ENCODE results near the gene BOC. TPM values are rescaled to one million over a fixed set of nuclear protein-coding genes. Genes with fewer than 3 reads are reported as not detected.

The BOC gene
- total and polyA plus RNA-seq, 2 experiments from 2014 or later, result 17.9 to 28.2 TPM

- TF ChIP-seq EZH2phosphoT487 (IDR thresholded peaks at IDR 0.05; ENCODE audit: low read depth, severe bottlenecking, unreplicated experiment) (no peak), EZH2 (IDR thresholded peaks at IDR 0.05; ENCODE audit: borderline replicate concordance) (no peak), CTCF (IDR thresholded peaks at IDR 0.05; ENCODE audit: poor library complexity) (no peak)
- Histone ChIP-seq H3K4me2 (no peak overlapping the region), H3K9me2 (replicated peaks; ENCODE audit: insufficient read depth) (no peaks in the 10 kb centered on the region), H3K27me3 (no peaks in the 10 kb centered on the region), H3K36me3 (replicated peaks; ENCODE audit: insufficient read depth, low read depth) (no peaks in the 10 kb centered on the region), H3K27ac (no peak overlapping the region), H3K79me2 (no peaks in the 10 kb centered on the region), H4K20me1 (ENCODE audit: insufficient read depth, poor library complexity, severe bottlenecking) (no peaks in the 10 kb centered on the region), H3K4me3 (no peak overlapping the region), H3K4me1 (ENCODE audit: insufficient read depth) (no peaks in the 10 kb centered on the region), H3K9me3 (ENCODE audit: low read depth) (no peaks in the 10 kb centered on the region), H2AFZ (no peak overlapping the region)
- WGBS (ENCODE audit: low lambda C conversion rate, missing lambda C conversion rate), result 66% methylated on average over 7 of the region's 7 CpGs
- DNase-seq (ENCODE audit: low spot score), result no peak
Observed at GRCh38 chr3:113304856-113305540, 93.6 kb downstream of the BOC start.

- 82% methylated on average over 1 of the region's 1 CpG for WGBS (ENCODE audit: low lambda C conversion rate, missing lambda C conversion rate)
Observed at GRCh38 chr3:113310960-113311359, 99.6 kb downstream of the BOC start.

GRCh38 chr3:113312416-113312815 lies 101.1 kb downstream of the BOC start:
- Histone ChIP-seq H3K4me3 (no peak overlapping the region), H3K27me3 (no peaks in the 10 kb centered on the region), H2AFZ (no peak overlapping the region), H3K27ac (no peak overlapping the region), H3K9me3 (ENCODE audit: low read depth) (peaks cover 15% of the 10 kb centered on the region), H3K36me3 (replicated peaks; ENCODE audit: insufficient read depth, low read depth) (no peaks in the 10 kb centered on the region), H3K9me2 (replicated peaks; ENCODE audit: insufficient read depth) (no peaks in the 10 kb centered on the region), H3K79me2 (no peaks in the 10 kb centered on the region), H4K20me1 (ENCODE audit: insufficient read depth, poor library complexity, severe bottlenecking) (no peaks in the 10 kb centered on the region), H3K4me2 (no peak overlapping the region), H3K4me1 (ENCODE audit: insufficient read depth) (no peaks in the 10 kb centered on the region)
- DNase-seq (ENCODE audit: low spot score), result no peak
- no peak for TF ChIP-seq EZH2 (IDR thresholded peaks at IDR 0.05; ENCODE audit: borderline replicate concordance)
- no peak for TF ChIP-seq EZH2phosphoT487 (IDR thresholded peaks at IDR 0.05; ENCODE audit: low read depth, severe bottlenecking, unreplicated experiment)
- TF ChIP-seq CTCF (IDR thresholded peaks at IDR 0.05; ENCODE audit: poor library complexity), result no peak
- 86% methylated on average over 3 of the region's 3 CpGs for WGBS (ENCODE audit: low lambda C conversion rate, missing lambda C conversion rate)

More at GRCh38 chr3:113310960-113311359, 99.6 kb downstream of the BOC start:
- H3K27ac ChIP-seq, result no peak overlapping the region
- H2AFZ ChIP-seq, result no peak overlapping the region
- no peak overlapping the region for H3K4me3 ChIP-seq
- H3K4me2 ChIP-seq, result no peak overlapping the region
- H4K20me1 ChIP-seq (ENCODE audit: insufficient read depth, poor library complexity, severe bottlenecking), result no peaks in the 10 kb centered on the region
- peaks cover 11% of the 10 kb centered on the region for H3K9me3 ChIP-seq (ENCODE audit: low read depth)
- H3K27me3 ChIP-seq, result no peaks in the 10 kb centered on the region
- no peaks in the 10 kb centered on the region for H3K9me2 ChIP-seq (replicated peaks; ENCODE audit: insufficient read depth)
- no peaks in the 10 kb centered on the region for H3K4me1 ChIP-seq (ENCODE audit: insufficient read depth)
- no peaks in the 10 kb centered on the region for H3K36me3 ChIP-seq (replicated peaks; ENCODE audit: insufficient read depth, low read depth)
- DNase-seq (ENCODE audit: low spot score), result no peak
- H3K79me2 ChIP-seq, result no peaks in the 10 kb centered on the region
- no peak for TF ChIP-seq CTCF (IDR thresholded peaks at IDR 0.05; ENCODE audit: poor library complexity)
- TF ChIP-seq EZH2 (IDR thresholded peaks at IDR 0.05; ENCODE audit: borderline replicate concordance), result no peak
- TF ChIP-seq EZH2phosphoT487 (IDR thresholded peaks at IDR 0.05; ENCODE audit: low read depth, severe bottlenecking, unreplicated experiment), result no peak
